Measurements from ENCODE around the gene BTBD2. TPM values are rescaled to one million over a fixed set of nuclear protein-coding genes. Genes with fewer than 3 reads are reported as not detected.
A peak's percentile ranks its signal among the peaks of the same experiment; 100 is the strongest.

BTBD2 gene
- total and polyA plus RNA-seq, 7 donors = 31.9 to 82.8 (median 46.2) TPM

DNA sequence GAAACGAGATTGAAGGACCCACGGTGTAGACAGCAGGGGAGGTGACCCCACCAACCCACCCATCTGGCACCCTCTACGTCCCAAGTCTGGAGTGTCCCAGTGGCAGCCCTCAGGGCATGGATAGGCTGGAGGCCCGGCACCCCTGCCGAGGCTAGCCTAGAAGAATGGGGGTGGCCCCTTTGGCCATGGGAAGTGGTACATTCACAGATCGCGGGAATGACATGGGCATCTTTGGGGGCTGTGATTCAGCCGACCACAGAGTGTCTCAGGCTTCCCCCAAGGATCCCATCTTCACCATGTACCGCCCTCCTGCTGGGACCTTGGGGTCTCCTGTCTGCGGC, 46.8 kb upstream of the BTBD2 start:
- H3K9me3 ChIP-seq = no peaks in the 10 kb centered on the region
- no peaks in the 10 kb centered on the region for H3K27me3 ChIP-seq
- intact Hi-C loops (cut with DNase I) = no loop called here
- H3K36me3 ChIP-seq = no peaks in the 10 kb centered on the region
- WGBS, 2 donors = 65 to 67% methylated on average over 10 of the region's 10 CpGs
- H3K4me3 ChIP-seq = peak overlapping the region in 3 of 4 donors; percentile 72 to 89 (median 73)
- H3K27ac ChIP-seq = peak overlapping the region; percentile 95 to 100 (median 100)
- peaks cover 0 to 62% (median 53%) of the 10 kb centered on the region in 4 donors for H3K4me1 ChIP-seq
- no peak for DNase-seq
- TF ChIP-seq EP300 (IDR thresholded peaks at IDR 0.05) = no peak
- no peak for TF ChIP-seq POLR2AphosphoS5 (IDR thresholded peaks at IDR 0.05)
- TF ChIP-seq, protein P1, sequence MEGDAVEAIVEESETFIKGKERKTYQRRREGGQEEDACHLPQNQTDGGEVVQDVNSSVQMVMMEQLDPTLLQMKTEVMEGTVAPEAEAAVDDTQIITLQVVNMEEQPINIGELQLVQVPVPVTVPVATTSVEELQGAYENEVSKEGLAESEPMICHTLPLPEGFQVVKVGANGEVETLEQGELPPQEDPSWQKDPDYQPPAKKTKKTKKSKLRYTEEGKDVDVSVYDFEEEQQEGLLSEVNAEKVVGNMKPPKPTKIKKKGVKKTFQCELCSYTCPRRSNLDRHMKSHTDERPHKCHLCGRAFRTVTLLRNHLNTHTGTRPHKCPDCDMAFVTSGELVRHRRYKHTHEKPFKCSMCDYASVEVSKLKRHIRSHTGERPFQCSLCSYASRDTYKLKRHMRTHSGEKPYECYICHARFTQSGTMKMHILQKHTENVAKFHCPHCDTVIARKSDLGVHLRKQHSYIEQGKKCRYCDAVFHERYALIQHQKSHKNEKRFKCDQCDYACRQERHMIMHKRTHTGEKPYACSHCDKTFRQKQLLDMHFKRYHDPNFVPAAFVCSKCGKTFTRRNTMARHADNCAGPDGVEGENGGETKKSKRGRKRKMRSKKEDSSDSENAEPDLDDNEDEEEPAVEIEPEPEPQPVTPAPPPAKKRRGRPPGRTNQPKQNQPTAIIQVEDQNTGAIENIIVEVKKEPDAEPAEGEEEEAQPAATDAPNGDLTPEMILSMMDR (IDR thresholded peaks at IDR 0.05) = no peak
- no peak for TF ChIP-seq POLR2A (IDR thresholded peaks at IDR 0.05)

DNA sequence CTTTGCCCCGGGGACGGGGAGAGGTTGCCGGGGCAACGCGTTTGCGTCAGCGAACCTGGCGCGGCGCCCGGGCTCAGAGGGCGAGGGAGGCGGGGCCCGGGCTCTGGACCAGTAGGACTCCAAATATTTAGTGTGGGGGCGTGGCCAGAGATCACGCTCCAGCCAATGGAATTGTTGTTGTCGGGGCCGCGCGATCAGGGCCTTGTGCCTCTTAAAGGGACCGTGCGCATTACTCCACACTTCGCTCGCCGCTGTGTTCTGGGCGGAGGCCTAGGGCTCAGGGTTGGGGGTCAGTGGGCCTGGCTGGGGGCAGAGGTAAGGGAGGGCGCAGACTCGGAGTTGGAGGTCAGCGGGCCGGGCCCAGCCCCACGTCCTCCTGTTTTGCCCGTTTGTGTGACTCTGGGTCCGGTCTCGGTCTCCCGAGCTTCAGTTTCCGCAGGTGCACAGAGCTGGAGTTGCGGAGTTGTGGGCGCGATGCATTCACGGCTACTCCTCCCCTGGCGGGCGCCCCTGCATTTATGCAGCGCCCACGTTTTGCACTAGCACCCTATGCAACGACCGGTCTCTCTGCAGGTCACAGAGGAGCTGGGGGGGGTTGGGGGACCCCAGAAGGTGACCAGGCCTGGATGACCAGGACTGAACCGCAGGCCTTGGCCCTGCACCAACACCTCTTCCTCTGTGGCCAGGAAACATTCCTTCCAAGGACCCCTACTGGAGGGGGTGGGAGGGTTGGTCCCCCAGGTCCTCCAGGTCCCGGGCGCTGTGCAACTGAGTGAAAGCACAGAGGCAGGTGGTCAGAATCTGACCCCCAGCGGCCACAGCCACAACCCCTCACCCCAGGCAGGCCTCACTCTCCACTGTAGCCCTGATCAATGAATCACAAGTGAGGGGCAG, 46.2 kb upstream of the BTBD2 start:
- intact Hi-C loops (cut with DNase I) = loop anchor here (2.0 kb wide), 2 partner anchors 33 to 45 kb away; no protein-coding TSS in a partner anchor
- TF ChIP-seq, protein P1 (IDR thresholded peaks at IDR 0.05) = no peak
- TF ChIP-seq EP300 (IDR thresholded peaks at IDR 0.05) (peak in 1 of 4 donors; percentile 71), POLR2A (IDR thresholded peaks at IDR 0.05) (peak; percentile 22 to 69), POLR2AphosphoS5 (IDR thresholded peaks at IDR 0.05) (peak; percentile 73 to 91 (median 82))
- peak; percentile 100 for DNase-seq
- H3K27ac ChIP-seq = peak overlapping the region; percentile 95 to 100 (median 100)
- H3K9me3 ChIP-seq = no peaks in the 10 kb centered on the region
- peaks cover 0 to 64% (median 58%) of the 10 kb centered on the region in 4 donors for H3K4me1 ChIP-seq
- no peaks in the 10 kb centered on the region for H3K27me3 ChIP-seq
- 2% methylated on average over 50 of the region's 50 CpGs for WGBS, 2 donors
- peak overlapping the region; percentile 63 to 89 (median 72) for H3K4me3 ChIP-seq
- H3K36me3 ChIP-seq = no peaks in the 10 kb centered on the region

DNA sequence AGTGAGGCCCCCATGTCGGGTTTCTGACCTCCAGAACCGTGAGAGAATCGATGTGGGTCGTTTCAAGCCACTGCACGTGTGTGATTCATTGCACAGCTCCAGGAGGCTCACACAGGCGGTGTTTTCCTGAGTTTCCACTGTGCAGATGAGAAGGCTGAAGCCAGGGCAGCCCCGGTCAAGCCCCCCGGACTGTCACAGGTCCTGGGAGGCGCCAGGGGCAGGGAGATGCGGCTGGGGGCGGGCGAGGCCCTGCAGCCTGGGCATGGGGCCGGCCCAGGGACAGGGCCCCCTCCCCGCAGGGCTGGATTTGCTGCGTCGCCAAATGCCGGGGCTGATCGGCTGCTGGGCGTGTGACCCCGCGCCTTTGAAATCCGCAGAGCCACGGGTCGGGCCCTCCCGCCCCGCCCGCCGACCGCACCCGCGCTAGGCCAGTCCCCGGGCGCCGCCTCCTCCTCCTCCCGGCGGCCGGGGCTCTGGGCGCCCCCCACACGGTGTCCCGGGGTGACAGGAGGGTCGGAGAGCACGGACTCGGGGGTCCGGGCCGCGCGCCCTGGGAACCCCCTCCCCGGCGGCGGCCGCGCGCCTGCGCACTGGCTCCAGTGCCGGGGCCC, 45.5 kb upstream of the BTBD2 start:
- Histone ChIP-seq H3K4me3 (peak overlapping the region; percentile 63 to 89 (median 72)), H3K9me3 (no peaks in the 10 kb centered on the region), H3K4me1 (peaks cover 0 to 71% (median 65%) of the 10 kb centered on the region in 4 donors), H3K36me3 (no peaks in the 10 kb centered on the region), H3K27ac (peak overlapping the region; percentile 95 to 100 (median 100)), H3K27me3 (no peaks in the 10 kb centered on the region)
- intact Hi-C loops (cut with DNase I) = loop anchor here (2.0 kb wide), 2 partner anchors 34 to 44 kb away; no protein-coding TSS in a partner anchor
- peak in 1 of 4 donors; percentile 4 for TF ChIP-seq EP300 (IDR thresholded peaks at IDR 0.05)
- peak in 2 of 4 donors; percentile 91 to 93 for TF ChIP-seq POLR2AphosphoS5 (IDR thresholded peaks at IDR 0.05)
- TF ChIP-seq, protein P1 (IDR thresholded peaks at IDR 0.05) = no peak
- TF ChIP-seq POLR2A (IDR thresholded peaks at IDR 0.05) = peak in 1 of 2 donors; percentile 52
- peak; percentile 89 for DNase-seq
- 1% methylated on average over 55 of the region's 55 CpGs for WGBS, 2 donors

DNA sequence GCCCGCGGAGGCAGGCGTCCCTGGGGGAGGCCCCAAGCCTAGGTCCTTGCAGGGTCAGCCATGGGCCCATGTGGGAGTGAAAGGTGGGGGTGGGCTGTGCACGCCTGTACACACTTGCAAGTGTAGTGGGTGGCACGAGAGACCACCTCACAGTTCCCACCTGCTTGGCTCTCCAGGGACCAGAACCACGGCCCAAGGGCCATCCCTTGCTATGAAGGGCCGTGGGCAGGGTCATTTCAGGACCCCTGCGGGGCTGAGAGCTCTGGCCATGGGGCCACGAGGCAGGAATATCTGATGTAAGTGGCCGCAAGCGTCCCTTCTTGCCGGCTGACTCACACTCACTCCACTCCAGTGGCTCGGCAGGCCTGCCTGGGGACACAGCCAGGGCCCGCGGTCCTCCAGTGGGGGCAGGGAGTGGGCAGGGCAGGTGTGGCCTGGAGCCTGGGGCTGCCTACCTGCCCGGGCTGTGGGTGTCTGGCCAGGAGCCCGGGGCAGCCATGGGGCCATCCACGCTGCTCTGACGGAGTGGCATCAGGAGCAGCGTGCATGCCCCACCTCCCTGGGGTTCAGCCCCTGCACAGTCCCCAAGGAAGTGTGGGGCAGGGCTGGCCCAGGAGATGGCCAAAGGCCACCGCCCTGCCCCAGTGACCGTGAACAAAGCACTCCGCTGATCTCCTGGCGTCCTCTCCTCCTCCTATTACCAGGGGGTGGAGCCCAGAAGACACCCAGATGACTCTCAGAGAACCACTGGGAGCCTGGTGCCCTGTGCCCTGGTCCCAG, 44.1 kb upstream of the BTBD2 start:
- 13 to 53% methylated on average over 24 of the region's 24 CpGs for WGBS, 2 donors
- DNase-seq = peak; percentile 89

More for the DNA sequence above, 44.1 kb upstream of the BTBD2 start:
- Histone ChIP-seq H3K27ac (peak overlapping the region; percentile 95 to 100 (median 100)), H3K27me3 (no peaks in the 10 kb centered on the region), H3K4me3 (peak overlapping the region in 3 of 4 donors; percentile 14 to 89 (median 73)), H3K36me3 (no peaks in the 10 kb centered on the region), H3K9me3 (no peaks in the 10 kb centered on the region), H3K4me1 (peaks cover 0 to 76% (median 71%) of the 10 kb centered on the region in 4 donors)
- TF ChIP-seq POLR2AphosphoS5 (IDR thresholded peaks at IDR 0.05) (peak; percentile 31 to 65 (median 50)), EP300 (IDR thresholded peaks at IDR 0.05) (no peak)
- TF ChIP-seq, protein P1 (IDR thresholded peaks at IDR 0.05) = no peak
- intact Hi-C loops (cut with DNase I) = loop anchor here (2.0 kb wide), 2 partner anchors 35 to 43 kb away; no protein-coding TSS in a partner anchor

All from sigmoid colon (tissue), 7 donors.